Measurements from ENCODE around the gene RPS10.
"Not testable (repeated sequence)": the region's sequence is repeated elsewhere in the genome, so short reads cannot be mapped to it uniquely, and the experiment has no call there.

RPS10 gene

GRCh38 chr6:34391786-34392496 lies 33.9 kb downstream of the RPS10 start:
- peak; percentile 35 to 55 for DNase-seq

- DNase-seq: no peak
These were observed 34.4 kb downstream of the RPS10 start for GRCh38 chr6:34391473-34391785.

GRCh38 chr6:34390531-34391472 lies 35.1 kb downstream of the RPS10 start:
- peak; percentile 79 to 82 for DNase-seq

GRCh38 chr6:34389034-34389433 lies 36.8 kb downstream of the RPS10 start:
- peak in 1 of 2 donors; percentile 34 for DNase-seq

GRCh38 chr6:34388421-34388820 lies 37.4 kb downstream of the RPS10 start:
- no peak for DNase-seq

- DNase-seq: peak in 1 of 2 donors; percentile 25
These were observed 39.3 kb downstream of the RPS10 start for GRCh38 chr6:34386316-34387137.

- DNase-seq: no peak
These were observed 40.1 kb downstream of the RPS10 start for GRCh38 chr6:34385793-34386195.

- no peak for DNase-seq
These were observed 41.3 kb downstream of the RPS10 start for GRCh38 chr6:34384321-34385153.

GRCh38 chr6:34383656-34384320 lies 42.1 kb downstream of the RPS10 start:
- no peak for DNase-seq

GRCh38 chr6:34383161-34383631 lies 42.7 kb downstream of the RPS10 start:
- peak; percentile 14 to 42 for DNase-seq

GRCh38 chr6:34381081-34381480 lies 44.8 kb downstream of the RPS10 start:
- peak; percentile 36 to 67 for DNase-seq

- DNase-seq: no peak
These were observed 47.4 kb downstream of the RPS10 start for GRCh38 chr6:34378470-34378869.

GRCh38 chr6:34377984-34378383 lies 47.9 kb downstream of the RPS10 start:
- no peak for DNase-seq

- DNase-seq: not testable (repeated sequence)
These were observed 48.3 kb downstream of the RPS10 start for GRCh38 chr6:34377571-34377970.

- no peak for DNase-seq
These were observed 50.0 kb downstream of the RPS10 start for GRCh38 chr6:34375833-34376232.

- DNase-seq: no peak
These were observed 51.4 kb downstream of the RPS10 start for GRCh38 chr6:34374508-34374907.

GRCh38 chr6:34374069-34374468 lies 51.8 kb downstream of the RPS10 start:
- DNase-seq: peak; percentile 63 to 88

GRCh38 chr6:34373511-34373910 lies 52.4 kb downstream of the RPS10 start:
- DNase-seq: no peak

GRCh38 chr6:34371865-34372264 lies 54.0 kb downstream of the RPS10 start:
- not testable (repeated sequence) for DNase-seq

GRCh38 chr6:34370361-34370760 lies 55.5 kb downstream of the RPS10 start:
- peak; percentile 76 to 82 for DNase-seq

- DNase-seq: no peak
These were observed 56.5 kb downstream of the RPS10 start for GRCh38 chr6:34369385-34369784.

Data from inflammatory macrophage (primary cell).